Posterior cingulate gyrus (tissue), 11 donors: ENCODE measurements around the gene CBLN3.
A peak's percentile ranks its signal among the peaks of the same experiment; 100 is the strongest.
"Not testable (repeated sequence)": the region's sequence is repeated elsewhere in the genome, so short reads cannot be mapped to it uniquely, and the experiment has no call there.

Experiments used
- DNase-seq, 10 donors: peaks; one replicate each; pipeline versions ENCODE4 v3.0.0 to v3.0.0-alpha.2; 2020 to 2021; ENCODE audit warnings: mixed read lengths in 3 of 10
- intact Hi-C: fragments of 100-400 bp; cut with DNase I; formaldehyde crosslinking; loops from one replicate; pipeline ENCODE4 v1.15.1; 2023

CBLN3 gene

GRCh38 chr14:24429395-24430142 is at the start of gene CBLN3, which contains the start of gene KHNYN:
Gene CBLN3, minus strand, starts transcription at chr14:24429668. Its CDS starts 614 bp downstream, at chr14:24429054.
Gene KHNYN, plus strand, starts transcription at chr14:24429954. Its CDS starts 777 bp downstream, at chr14:24430731.
- intact Hi-C loops = loop anchor here (5.0 to 10.0 kb wide), 2 partner anchors 62 to 185 kb away; partner anchors contain the start of genes NFATC4 and TINF2

GRCh38 chr14:24475261-24475660 is 45.8 kb upstream of the CBLN3 start:
- intact Hi-C loops = no loop called here
- no peak for DNase-seq

More at GRCh38 chr14:24429395-24430142, at the start of gene CBLN3, which contains the start of gene KHNYN:
- peak; percentile 65 to 97 (median 76) for DNase-seq

GRCh38 chr14:24473211-24473610 is 43.7 kb upstream of the CBLN3 start:
- DNase-seq = peak in 1 of 10 donors; percentile 81
- intact Hi-C loops = no loop called here

GRCh38 chr14:24470450-24470849 is 41.0 kb upstream of the CBLN3 start:
- DNase-seq = not testable (repeated sequence)

GRCh38 chr14:24465805-24466204 is 36.3 kb upstream of the CBLN3 start:
- DNase-seq = no peak
- intact Hi-C loops = no loop called here

More at GRCh38 chr14:24470450-24470849, 41.0 kb upstream of the CBLN3 start:
- intact Hi-C loops = not testable (repeated sequence)

- DNase-seq = no peak
- intact Hi-C loops = no loop called here
Measured at GRCh38 chr14:24465368-24465767, 35.9 kb upstream of the CBLN3 start.

GRCh38 chr14:24463884-24464785 is 34.7 kb upstream of the CBLN3 start:
- no peak for DNase-seq
- intact Hi-C loops = no loop called here

- intact Hi-C loops = no loop called here
- no peak for DNase-seq
Measured at GRCh38 chr14:24463017-24463883, 33.8 kb upstream of the CBLN3 start.

GRCh38 chr14:24461336-24461735 is 31.9 kb upstream of the CBLN3 start:
- intact Hi-C loops = no loop called here

GRCh38 chr14:24459331-24459730 is 29.9 kb upstream of the CBLN3 start:
- no peak for DNase-seq
- intact Hi-C loops = no loop called here

More at GRCh38 chr14:24461336-24461735, 31.9 kb upstream of the CBLN3 start:
- no peak for DNase-seq

- DNase-seq = no peak
Measured at GRCh38 chr14:24458736-24459135, 29.3 kb upstream of the CBLN3 start.

GRCh38 chr14:24456980-24457379 is 27.5 kb upstream of the CBLN3 start:
- DNase-seq = no peak
- intact Hi-C loops = no loop called here

More at GRCh38 chr14:24458736-24459135, 29.3 kb upstream of the CBLN3 start:
- intact Hi-C loops = no loop called here

- intact Hi-C loops, DNase-seq: not testable (repeated sequence)
Measured at GRCh38 chr14:24450828-24451227, 21.4 kb upstream of the CBLN3 start.

GRCh38 chr14:24443053-24443665 is 13.7 kb upstream of the CBLN3 start:
- no peak for DNase-seq
- intact Hi-C loops = no loop called here

GRCh38 chr14:24442240-24443052 is 13.0 kb upstream of the CBLN3 start, which contains the start of gene SDR39U1:
Gene SDR39U1, minus strand, starts transcription at chr14:24442776. Its CDS starts 7 bp downstream, at chr14:24442769.
- peak; percentile 90 to 99 (median 96) for DNase-seq
- intact Hi-C loops = no loop called here

GRCh38 chr14:24441904-24442239 is 12.4 kb upstream of the CBLN3 start:
- no peak for DNase-seq
- intact Hi-C loops = no loop called here

GRCh38 chr14:24441485-24441884 is 12.0 kb upstream of the CBLN3 start:
- intact Hi-C loops = no loop called here
- DNase-seq = no peak

GRCh38 chr14:24440606-24441399 is 11.3 kb upstream of the CBLN3 start:
- DNase-seq = no peak
- intact Hi-C loops = no loop called here
